Ascending aorta (tissue), 2 donors: ENCODE data around the gene DLGAP3. TPM values are rescaled to one million over a fixed set of nuclear protein-coding genes. Genes with fewer than 3 reads are reported as not detected.

Source experiments
- DNase-seq, 2 donors: peaks; one replicate each; pipeline ENCODE4 v3.0.0-alpha.2; 2019; ENCODE audit warnings: low spot score in 2 of 2
- H3K27ac ChIP-seq, 2 donors: fragments of 200-600 bp; sonication (generic); one replicate each; pipeline ENCODE4 v1.5.1; 2016 to 2017; ENCODE audit warnings: mild to moderate bottlenecking in 1 of 2
- H3K27me3 ChIP-seq: fragments of 200-600 bp; sonication (generic); one replicate; pipeline ENCODE4 v1.5.1; 2017
- H3K36me3 ChIP-seq, 2 donors: fragments of 200-600 bp; sonication (generic); one replicate each; pipeline ENCODE4 v1.5.1; 2016
- H3K4me1 ChIP-seq, 2 donors: fragments of 200-600 bp; sonication (generic); one replicate each; pipeline ENCODE4 v1.5.1; 2016 to 2017; ENCODE audit warnings: mild to moderate bottlenecking in 1 of 2
- H3K4me3 ChIP-seq, 2 donors: fragments of 200-600 bp; sonication (generic); one replicate each; pipeline ENCODE4 v1.5.1; 2016 to 2017; ENCODE audit warnings: mild to moderate bottlenecking in 1 of 2
- H3K9me3 ChIP-seq, 2 donors: fragments of 200-600 bp; sonication (generic); one replicate each; pipeline ENCODE4 v1.5.1; 2016
- CTCF ChIP-seq, 3 experiments: fragments of 200-600 bp in 2 of 3; fragments of 450-650 bp in 1 of 3; sonication (generic) in 2 of 3; IDR thresholded peaks; one replicate each; pipeline ENCODE4 v1.5.1; 2016 to 2019; ENCODE audit warnings: antibody characterized with exemption in 3 of 3, mild to moderate bottlenecking in 1 of 3, moderate library complexity in 1 of 3
- intact Hi-C: fragments of 100-400 bp; cut with DNase I; formaldehyde crosslinking; loops from one replicate; pipeline ENCODE4 v1.15.1; 2023
- total RNA-seq: library from RNA; depleted of rRNA; stranded (reverse); fragments of >200 nt; gene quantifications from one replicate; pipeline ENCODE4 v1.1.0, GENCODE V29; 2016

DLGAP3 gene
- total RNA-seq, 1 donor from 2014 or later = not detected

GRCh38 chr1:34844252-34844634 is 85.2 kb downstream of the DLGAP3 start:
- Histone ChIP-seq H3K4me3 (no peak overlapping the region), H3K27me3 (no peaks in the 10 kb centered on the region), H3K27ac (no peak overlapping the region), H3K9me3 (no peaks in the 10 kb centered on the region), H3K36me3 (peaks cover 0 to 4% of the 10 kb centered on the region in 2 donors), H3K4me1 (peaks cover 0 to 2% of the 10 kb centered on the region in 2 donors)
- intact Hi-C loops = no loop called here
- DNase-seq = peak in 1 of 2 donors; percentile 28
- no peak for TF ChIP-seq CTCF (IDR thresholded peaks at IDR 0.05)

GRCh38 chr1:34843392-34844251 is 85.8 kb downstream of the DLGAP3 start:
- intact Hi-C loops = no loop called here
- Histone ChIP-seq H3K36me3 (peaks cover 0 to 4% of the 10 kb centered on the region in 2 donors), H3K4me3 (no peak overlapping the region), H3K27ac (no peak overlapping the region), H3K4me1 (peaks cover 0 to 2% of the 10 kb centered on the region in 2 donors), H3K27me3 (no peaks in the 10 kb centered on the region), H3K9me3 (no peaks in the 10 kb centered on the region)
- no peak for TF ChIP-seq CTCF (IDR thresholded peaks at IDR 0.05)
- peak in 1 of 2 donors; percentile 40 for DNase-seq

- Histone ChIP-seq H3K36me3 (peaks cover 0 to 3% of the 10 kb centered on the region in 2 donors), H3K4me1 (peaks cover 0 to 2% of the 10 kb centered on the region in 2 donors), H3K9me3 (no peaks in the 10 kb centered on the region), H3K4me3 (no peak overlapping the region), H3K27ac (no peak overlapping the region), H3K27me3 (no peaks in the 10 kb centered on the region)
- intact Hi-C loops = no loop called here
- no peak for TF ChIP-seq CTCF (IDR thresholded peaks at IDR 0.05)
- DNase-seq = peak in 1 of 2 donors; percentile 54
Measured at GRCh38 chr1:34842952-34843371, 86.5 kb downstream of the DLGAP3 start.

GRCh38 chr1:34842073-34842472 is 87.4 kb downstream of the DLGAP3 start:
- no peaks in the 10 kb centered on the region for H3K9me3 ChIP-seq
- H3K4me3 ChIP-seq = no peak overlapping the region
- no peak for TF ChIP-seq CTCF (IDR thresholded peaks at IDR 0.05)
- no peak for DNase-seq
- no peaks in the 10 kb centered on the region for H3K27me3 ChIP-seq
- no peaks in the 10 kb centered on the region for H3K36me3 ChIP-seq
- intact Hi-C loops = no loop called here
- peaks cover 0 to 5% of the 10 kb centered on the region in 2 donors for H3K4me1 ChIP-seq
- no peak overlapping the region for H3K27ac ChIP-seq

- peaks cover 13 to 17% of the 10 kb centered on the region in 2 donors for H3K4me1 ChIP-seq
- H3K9me3 ChIP-seq = no peaks in the 10 kb centered on the region
- peak in 1 of 2 donors; percentile 35 for DNase-seq
Measured at GRCh38 chr1:34840426-34840825, 89.0 kb downstream of the DLGAP3 start.

More at GRCh38 chr1:34840426-34840825, 89.0 kb downstream of the DLGAP3 start:
- TF ChIP-seq CTCF (IDR thresholded peaks at IDR 0.05) = no peak
- no peak overlapping the region for H3K4me3 ChIP-seq
- H3K27me3 ChIP-seq = no peaks in the 10 kb centered on the region
- H3K27ac ChIP-seq = no peak overlapping the region
- intact Hi-C loops = no loop called here
- H3K36me3 ChIP-seq = no peaks in the 10 kb centered on the region
